ENCODE data around the gene MOCS1. TPM values are rescaled to one million over a fixed set of nuclear protein-coding genes. Genes with fewer than 3 reads are reported as not detected.

Gene MOCS1
- polyA plus RNA-seq, 1 of the 3 experiments (the other 2 are of a cell fraction) = 4.2 TPM

- Histone ChIP-seq H3K27me3 (ENCODE audit: insufficient read depth) (no peaks in the 10 kb centered on the region), H3F3A (replicated peaks; ENCODE audit: insufficient read depth) (no peaks in the 10 kb centered on the region), H3K9me3 (no peaks in the 10 kb centered on the region), H3K9me2 (no peaks in the 10 kb centered on the region), H3K36me3 (replicated peaks in 1 of 2; ENCODE audit: control insufficient read depth in 1 of 2, insufficient read depth in 2 of 2, low read length in 1 of 2) (no peaks in the 10 kb centered on the region), H3K4me2 (no peak overlapping the region), H3K27ac (ENCODE audit: low read depth in 2 of 2, low read length in 1 of 2) (no peak overlapping the region), H3K4me3 (ENCODE audit: low read depth in 2 of 2, low read length in 1 of 2) (no peak overlapping the region), H2AFZ (ENCODE audit: low read depth) (no peak overlapping the region), H3K79me2 (ENCODE audit: insufficient read depth) (no peaks in the 10 kb centered on the region), H3K4me1 (ENCODE audit: control insufficient read depth in 1 of 2, insufficient read depth in 2 of 2, low read depth in 1 of 2, low read length in 1 of 2) (peaks cover 0 to 2% of the 10 kb centered on the region in 2 experiments; a peak in 1 of 4 replicates), H4K20me1 (ENCODE audit: insufficient read depth) (no peaks in the 10 kb centered on the region), H3K9ac (no peak overlapping the region)
- WGBS (ENCODE audit: low lambda C conversion rate) = 62% methylated on average over 8 of the region's 8 CpGs
- TF ChIP-seq, protein P1, sequence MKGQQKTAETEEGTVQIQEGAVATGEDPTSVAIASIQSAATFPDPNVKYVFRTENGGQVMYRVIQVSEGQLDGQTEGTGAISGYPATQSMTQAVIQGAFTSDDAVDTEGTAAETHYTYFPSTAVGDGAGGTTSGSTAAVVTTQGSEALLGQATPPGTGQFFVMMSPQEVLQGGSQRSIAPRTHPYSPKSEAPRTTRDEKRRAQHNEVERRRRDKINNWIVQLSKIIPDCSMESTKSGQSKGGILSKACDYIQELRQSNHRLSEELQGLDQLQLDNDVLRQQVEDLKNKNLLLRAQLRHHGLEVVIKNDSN (IDR thresholded peaks at IDR 0.05; ENCODE audit: borderline replicate concordance, low read depth) = no peak
- TF ChIP-seq, protein P2, sequence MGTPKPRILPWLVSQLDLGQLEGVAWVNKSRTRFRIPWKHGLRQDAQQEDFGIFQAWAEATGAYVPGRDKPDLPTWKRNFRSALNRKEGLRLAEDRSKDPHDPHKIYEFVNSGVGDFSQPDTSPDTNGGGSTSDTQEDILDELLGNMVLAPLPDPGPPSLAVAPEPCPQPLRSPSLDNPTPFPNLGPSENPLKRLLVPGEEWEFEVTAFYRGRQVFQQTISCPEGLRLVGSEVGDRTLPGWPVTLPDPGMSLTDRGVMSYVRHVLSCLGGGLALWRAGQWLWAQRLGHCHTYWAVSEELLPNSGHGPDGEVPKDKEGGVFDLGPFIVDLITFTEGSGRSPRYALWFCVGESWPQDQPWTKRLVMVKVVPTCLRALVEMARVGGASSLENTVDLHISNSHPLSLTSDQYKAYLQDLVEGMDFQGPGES (IDR thresholded peaks at IDR 0.05; ENCODE audit: low read depth, low read length) = no peak
- TF ChIP-seq JUND (IDR thresholded peaks at IDR 0.05) = no peak
- no peak for TF ChIP-seq POLR2AphosphoS5 (IDR thresholded peaks at IDR 0.05; ENCODE audit: low read depth, low read length)
- TF ChIP-seq FOSL2 (IDR thresholded peaks at IDR 0.05; ENCODE audit: borderline replicate concordance, low read depth) = no peak
- TF ChIP-seq MAX (IDR thresholded peaks at IDR 0.05; ENCODE audit: low read depth) = no peak
- TF ChIP-seq CTCF (IDR thresholded peaks at IDR 0.05) = no peak
- TF ChIP-seq GATA2 (CRISPR knock-in tag; IDR thresholded peaks at IDR 0.05) = no peak
- TF ChIP-seq CHD2 (IDR thresholded peaks at IDR 0.05; ENCODE audit: low read length, partially characterized antibody) = no peak
- TF ChIP-seq, protein P3, sequence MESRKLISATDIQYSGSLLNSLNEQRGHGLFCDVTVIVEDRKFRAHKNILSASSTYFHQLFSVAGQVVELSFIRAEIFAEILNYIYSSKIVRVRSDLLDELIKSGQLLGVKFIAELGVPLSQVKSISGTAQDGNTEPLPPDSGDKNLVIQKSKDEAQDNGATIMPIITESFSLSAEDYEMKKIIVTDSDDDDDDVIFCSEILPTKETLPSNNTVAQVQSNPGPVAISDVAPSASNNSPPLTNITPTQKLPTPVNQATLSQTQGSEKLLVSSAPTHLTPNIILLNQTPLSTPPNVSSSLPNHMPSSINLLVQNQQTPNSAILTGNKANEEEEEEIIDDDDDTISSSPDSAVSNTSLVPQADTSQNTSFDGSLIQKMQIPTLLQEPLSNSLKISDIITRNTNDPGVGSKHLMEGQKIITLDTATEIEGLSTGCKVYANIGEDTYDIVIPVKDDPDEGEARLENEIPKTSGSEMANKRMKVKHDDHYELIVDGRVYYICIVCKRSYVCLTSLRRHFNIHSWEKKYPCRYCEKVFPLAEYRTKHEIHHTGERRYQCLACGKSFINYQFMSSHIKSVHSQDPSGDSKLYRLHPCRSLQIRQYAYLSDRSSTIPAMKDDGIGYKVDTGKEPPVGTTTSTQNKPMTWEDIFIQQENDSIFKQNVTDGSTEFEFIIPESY (IDR thresholded peaks at IDR 0.05; ENCODE audit: borderline replicate concordance, low read depth) = no peak
- TF ChIP-seq EP300 (IDR thresholded peaks at IDR 0.05; ENCODE audit: borderline replicate concordance in 1 of 2, low read depth in 1 of 2, low read length in 1 of 2) = no peak
- ChIA-PET CTCF (interaction anchor here (0.5 to 7.2 kb wide), 23 partner anchors 12 to 1381 kb away, joined by 3 to 69 read pairs (median 4); partner anchors contain the start of genes DAAM2 and KIF6), POLR2A (no interaction called here)
- DNase-seq = no peak
Measured at GRCh38 chr6:39893286-39893685, 41.0 kb downstream of the MOCS1 start.

All from SK-N-SH (cell line).